Retina (tissue), 1 donor: Measurements from ENCODE around the gene TFPI.
"Not testable (repeated sequence)": the region's sequence is repeated elsewhere in the genome, so short reads cannot be mapped to it uniquely, and the experiment has no call there.

Experiments
- DNase-seq: peaks from one replicate; pipeline ENCODE4 v3.0.0-alpha.2; 2016

Gene TFPI

GRCh38 chr2:187554011-187554703 is at the start of gene TFPI:
Gene TFPI (minus strand): TSS chr2:187554435. CDS start chr2:187503768, 50,667 bp downstream.
- no peak for DNase-seq

- no peak for DNase-seq
Measured at GRCh38 chr2:187594801-187595200, 40.6 kb upstream of the TFPI start.

GRCh38 chr2:187593697-187594096 is 39.5 kb upstream of the TFPI start:
- no peak for DNase-seq

- no peak for DNase-seq
Measured at GRCh38 chr2:187593098-187593497, 38.9 kb upstream of the TFPI start.

- no peak for DNase-seq
Measured at GRCh38 chr2:187590175-187590574, 35.9 kb upstream of the TFPI start.

GRCh38 chr2:187586011-187586641 is 31.9 kb upstream of the TFPI start:
- no peak for DNase-seq

GRCh38 chr2:187581125-187581896 is 27.1 kb upstream of the TFPI start:
- peak; percentile 38 for DNase-seq

GRCh38 chr2:187580462-187581124 is 26.4 kb upstream of the TFPI start:
- no peak for DNase-seq

- DNase-seq = no peak
Measured at GRCh38 chr2:187577310-187577709, 23.1 kb upstream of the TFPI start.

GRCh38 chr2:187576906-187577305 is 22.7 kb upstream of the TFPI start:
- DNase-seq = no peak

GRCh38 chr2:187575751-187576067 is 21.5 kb upstream of the TFPI start:
- DNase-seq = no peak

GRCh38 chr2:187574969-187575750 is 20.9 kb upstream of the TFPI start:
- no peak for DNase-seq

- no peak for DNase-seq
Measured at GRCh38 chr2:187573722-187574121, 19.5 kb upstream of the TFPI start.

GRCh38 chr2:187571996-187572395 is 17.8 kb upstream of the TFPI start:
- DNase-seq = not testable (repeated sequence)

GRCh38 chr2:187569571-187569970 is 15.3 kb upstream of the TFPI start:
- DNase-seq = no peak

- DNase-seq = no peak
Measured at GRCh38 chr2:187569042-187569441, 14.8 kb upstream of the TFPI start.

GRCh38 chr2:187567126-187567525 is 12.9 kb upstream of the TFPI start:
- no peak for DNase-seq

GRCh38 chr2:187566712-187567111 is 12.5 kb upstream of the TFPI start:
- DNase-seq = no peak

GRCh38 chr2:187566266-187566665 is 12.0 kb upstream of the TFPI start:
- DNase-seq = no peak

- not testable (repeated sequence) for DNase-seq
Measured at GRCh38 chr2:187565618-187566017, 11.4 kb upstream of the TFPI start.

GRCh38 chr2:187556493-187556892 is 2.3 kb upstream of the TFPI start:
- not testable (repeated sequence) for DNase-seq

GRCh38 chr2:187554704-187555082 is 458 bp upstream of the TFPI start:
- DNase-seq = no peak
